Activated T-cell treated with anti-CD3 and anti-CD28 coated beads, Interleukin-2, amount 50 U/mL, for 1 hour (primary cell): Measurements from ENCODE around the gene RNF34.

Source experiments
- DNase-seq: peaks from one replicate; pipeline ENCODE4 v3.0.0-alpha.2; 2020

RNF34 gene

GRCh38 chr12:121440768-121441167 lies 40.9 kb downstream of the RNF34 start:
- DNase-seq, result no peak

GRCh38 chr12:121441555-121441954 lies 41.6 kb downstream of the RNF34 start:
- DNase-seq, result no peak

DNA sequence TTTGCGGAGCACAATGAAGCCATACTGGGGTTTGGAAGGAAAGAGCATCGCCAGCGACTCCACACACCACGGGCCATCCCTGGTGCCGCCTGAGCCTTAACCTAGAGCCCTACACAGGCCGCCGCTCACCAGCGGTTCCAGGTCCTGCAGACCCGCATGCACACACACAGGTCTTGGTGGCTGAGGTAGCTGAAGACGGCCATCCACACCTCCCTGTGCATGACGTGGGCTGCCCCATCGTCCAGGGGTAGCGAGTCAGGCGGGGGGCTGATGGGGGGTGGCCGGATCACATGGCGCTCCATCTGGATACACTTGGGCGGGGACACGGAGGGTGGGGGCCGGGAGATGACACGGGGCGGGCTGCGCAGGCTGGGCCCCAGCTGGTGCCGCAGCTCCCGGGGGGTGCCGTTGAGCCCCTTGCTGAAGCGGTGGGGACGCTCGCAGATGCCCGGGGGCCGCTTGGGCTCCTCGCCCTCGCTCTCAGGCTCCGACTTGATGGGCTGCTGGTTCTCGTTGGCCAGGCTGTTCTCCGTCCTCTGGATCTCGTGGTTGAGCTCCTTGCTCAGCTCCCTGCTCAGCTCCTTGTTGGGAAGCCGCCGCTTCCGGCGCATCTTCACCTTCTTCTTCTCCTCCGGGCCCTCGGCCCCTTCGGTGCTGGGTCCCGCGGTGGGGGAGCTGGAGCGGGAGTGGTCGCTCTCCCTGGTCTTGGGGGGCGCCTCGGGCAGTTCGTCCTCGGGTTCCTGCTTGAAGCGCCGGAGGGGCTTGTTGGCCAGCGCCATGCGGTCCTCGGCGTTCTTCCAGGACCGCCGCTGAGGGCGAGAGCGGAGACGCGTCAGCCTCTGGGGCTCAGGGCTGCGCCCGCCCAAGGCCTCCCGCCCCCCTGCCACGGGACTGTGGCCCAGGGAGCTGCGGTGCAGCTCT lies 42.4 kb downstream of the RNF34 start:
- no peak for DNase-seq

GRCh38 chr12:121443193-121443870 lies 43.4 kb downstream of the RNF34 start:
- DNase-seq, result peak; percentile 78

GRCh38 chr12:121443911-121444841 lies 44.3 kb downstream of the RNF34 start:
- no peak for DNase-seq

DNA sequence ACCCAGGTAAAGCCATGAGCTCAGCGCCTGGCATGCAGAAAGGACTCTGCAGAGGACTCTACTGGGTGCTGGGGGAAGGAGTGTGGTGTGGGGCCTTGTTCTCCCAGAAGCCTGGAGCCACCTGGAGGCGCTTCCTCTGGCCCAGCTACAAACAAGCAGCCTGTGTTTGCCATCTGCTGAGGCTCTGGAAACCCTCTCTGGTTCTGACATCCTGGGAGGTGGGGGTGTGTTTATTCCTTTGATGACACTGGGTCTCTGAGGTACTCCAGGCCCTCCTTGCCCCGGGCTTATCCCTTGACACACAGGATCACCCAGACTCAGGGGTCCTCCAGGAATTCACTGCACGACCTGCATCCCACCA lies 44.9 kb downstream of the RNF34 start:
- DNase-seq, result no peak

GRCh38 chr12:121446750-121447149 lies 46.8 kb downstream of the RNF34 start:
- no peak for DNase-seq

GRCh38 chr12:121448771-121449315 lies 48.9 kb downstream of the RNF34 start:
- DNase-seq, result no peak

DNA sequence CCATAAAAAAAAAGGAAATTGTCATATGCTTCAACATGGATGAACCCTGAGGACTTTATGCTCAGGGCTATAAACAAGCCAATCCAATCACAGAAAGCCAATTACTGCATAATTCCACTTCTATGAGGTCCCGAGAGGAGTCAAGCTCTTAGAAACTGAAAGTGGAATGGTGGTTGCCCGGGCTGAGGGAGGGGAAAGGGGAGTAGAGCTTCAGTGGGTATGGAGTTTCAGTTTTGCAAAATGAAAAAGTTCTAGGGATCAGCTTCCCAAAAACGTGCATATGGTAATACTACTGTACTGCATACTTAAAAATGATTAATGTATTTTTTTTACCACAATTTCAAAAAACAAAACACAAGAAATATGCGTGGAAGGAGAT lies 52.0 kb downstream of the RNF34 start:
- no peak for DNase-seq

- no peak for DNase-seq
Measured at GRCh38 chr12:121452340-121452984, 52.5 kb downstream of the RNF34 start.

DNA sequence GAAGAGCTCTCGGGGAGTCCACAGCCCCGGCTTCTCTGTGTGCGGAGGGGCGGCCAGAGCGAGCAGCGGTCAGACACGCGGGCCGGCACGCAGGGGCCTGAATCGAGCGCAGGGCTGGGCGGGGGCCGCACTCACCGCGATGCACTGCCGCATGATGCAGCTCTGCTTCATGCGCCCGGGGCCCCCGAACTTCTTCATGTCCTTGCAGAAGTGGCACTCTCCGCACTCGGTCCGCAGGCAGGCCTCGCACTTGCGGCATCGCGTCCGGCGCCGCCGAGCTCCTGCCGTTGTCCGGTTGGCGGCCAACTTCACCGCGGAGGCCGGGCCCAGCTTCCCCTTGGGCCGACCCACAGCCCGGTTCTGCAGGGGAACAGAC lies 53.1 kb downstream of the RNF34 start:
- no peak for DNase-seq

DNA sequence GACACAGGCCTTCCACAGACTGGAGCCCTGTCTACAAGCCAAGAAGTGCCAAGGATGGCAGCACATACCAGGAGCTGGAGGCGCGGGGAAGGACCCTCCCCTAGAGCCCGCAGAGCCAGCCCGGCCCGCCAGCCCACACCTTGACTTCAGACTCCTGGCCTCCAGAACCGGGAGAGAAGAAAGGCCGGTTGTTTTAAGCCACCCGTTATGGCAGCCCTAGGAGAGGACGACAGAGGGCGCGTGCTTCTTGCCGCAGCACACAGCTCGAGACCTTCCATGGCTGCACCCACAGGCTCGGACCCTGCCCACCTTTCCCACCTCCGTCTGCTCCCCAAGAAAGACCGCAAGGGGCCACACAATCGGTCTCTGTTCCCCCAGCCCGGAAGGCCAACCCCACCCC lies 53.7 kb downstream of the RNF34 start:
- DNase-seq, result no peak

DNA sequence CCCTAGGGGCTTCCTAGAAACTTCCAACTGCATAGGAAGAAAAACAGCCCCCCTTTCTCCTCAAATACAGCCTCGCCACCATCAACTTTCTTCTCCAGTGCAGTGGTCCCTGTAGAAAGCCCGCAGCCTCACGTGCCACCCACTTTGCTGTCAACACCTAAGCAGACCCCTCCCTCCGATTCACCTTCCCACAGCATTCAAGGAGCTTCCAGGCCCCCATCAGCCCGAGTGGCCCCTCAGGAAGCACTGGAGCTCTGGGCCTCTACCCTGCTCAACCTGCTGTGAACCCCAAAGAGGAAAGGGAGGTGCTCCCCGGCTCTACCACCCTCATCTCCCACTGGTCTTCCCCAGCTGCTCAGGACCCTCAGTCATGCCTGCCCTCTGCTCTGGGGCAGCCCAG lies 55.0 kb downstream of the RNF34 start:
- DNase-seq, result no peak

DNA sequence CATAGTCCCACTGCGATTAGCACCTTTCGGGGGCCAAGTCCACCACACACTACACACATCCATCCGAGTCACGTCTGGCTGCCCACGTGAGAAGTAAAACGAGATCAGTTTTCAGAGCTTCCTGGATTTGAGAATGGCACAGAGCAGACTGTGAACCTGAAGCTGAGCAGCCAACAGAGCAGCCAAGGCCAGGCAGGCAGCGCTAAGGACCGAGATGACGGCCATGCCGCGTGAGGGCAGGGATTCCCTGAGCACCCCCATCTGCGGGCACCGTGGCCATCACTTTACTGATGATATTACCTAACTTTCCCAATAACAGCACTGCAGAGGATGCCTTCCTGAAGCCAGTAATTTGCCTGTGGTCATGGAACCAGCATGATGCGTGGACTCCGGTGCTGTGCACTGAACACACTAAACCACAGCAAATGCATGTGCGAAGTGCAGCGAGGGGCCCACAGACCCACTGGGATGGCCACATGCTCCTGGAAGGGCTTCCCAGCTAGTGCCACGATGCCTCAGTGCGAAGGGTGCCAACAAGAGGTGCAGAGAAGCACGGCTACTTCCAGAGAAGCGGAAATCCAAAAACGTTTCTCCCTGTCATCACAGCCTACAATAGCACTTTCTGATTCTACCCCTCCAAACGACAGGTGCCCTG lies 56.0 kb downstream of the RNF34 start:
- no peak for DNase-seq

DNA sequence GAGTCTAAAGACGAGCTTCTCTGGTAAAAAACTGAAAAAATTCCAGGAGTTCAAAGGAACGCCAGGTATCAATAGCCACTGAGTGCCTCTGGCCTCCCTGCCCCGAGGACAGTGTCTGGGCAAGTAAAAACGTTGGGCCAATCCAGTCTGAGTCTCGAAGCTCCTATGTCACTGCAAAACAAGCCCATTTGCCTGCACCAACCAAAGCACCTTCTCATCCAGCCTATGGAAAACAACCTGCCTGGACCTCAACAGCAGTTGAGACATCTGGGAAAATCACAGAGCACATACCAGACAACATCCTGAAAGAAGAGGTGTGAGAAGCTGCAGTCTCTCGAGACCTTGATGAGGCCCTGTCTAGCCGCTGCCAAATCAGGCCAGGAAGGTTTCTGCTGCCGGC lies 56.6 kb downstream of the RNF34 start:
- DNase-seq, result no peak

DNA sequence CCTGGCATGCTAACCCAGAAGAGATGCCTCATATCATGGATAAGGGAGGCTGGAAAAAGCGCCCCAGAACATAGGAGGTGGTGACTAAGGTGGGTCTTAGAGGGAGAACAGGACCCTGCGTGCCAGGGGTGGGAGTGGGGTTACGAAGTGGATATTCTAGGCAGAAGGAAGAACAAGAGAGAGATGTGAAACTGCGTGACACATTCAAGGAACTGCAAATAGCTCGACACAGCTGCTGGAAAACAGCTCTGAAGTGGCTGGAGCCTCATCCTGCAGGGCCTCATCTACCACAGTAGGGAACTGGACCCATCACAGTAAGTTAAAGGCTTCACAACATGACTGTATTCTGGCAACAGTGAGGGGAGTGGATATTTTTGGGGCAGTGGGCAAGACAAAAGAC lies 61.1 kb downstream of the RNF34 start:
- no peak for DNase-seq

- DNase-seq, result no peak
Measured at GRCh38 chr12:121464331-121464730, 64.4 kb downstream of the RNF34 start.

- peak; percentile 61 for DNase-seq
Measured at GRCh38 chr12:121465921-121466793, 66.2 kb downstream of the RNF34 start.

DNA sequence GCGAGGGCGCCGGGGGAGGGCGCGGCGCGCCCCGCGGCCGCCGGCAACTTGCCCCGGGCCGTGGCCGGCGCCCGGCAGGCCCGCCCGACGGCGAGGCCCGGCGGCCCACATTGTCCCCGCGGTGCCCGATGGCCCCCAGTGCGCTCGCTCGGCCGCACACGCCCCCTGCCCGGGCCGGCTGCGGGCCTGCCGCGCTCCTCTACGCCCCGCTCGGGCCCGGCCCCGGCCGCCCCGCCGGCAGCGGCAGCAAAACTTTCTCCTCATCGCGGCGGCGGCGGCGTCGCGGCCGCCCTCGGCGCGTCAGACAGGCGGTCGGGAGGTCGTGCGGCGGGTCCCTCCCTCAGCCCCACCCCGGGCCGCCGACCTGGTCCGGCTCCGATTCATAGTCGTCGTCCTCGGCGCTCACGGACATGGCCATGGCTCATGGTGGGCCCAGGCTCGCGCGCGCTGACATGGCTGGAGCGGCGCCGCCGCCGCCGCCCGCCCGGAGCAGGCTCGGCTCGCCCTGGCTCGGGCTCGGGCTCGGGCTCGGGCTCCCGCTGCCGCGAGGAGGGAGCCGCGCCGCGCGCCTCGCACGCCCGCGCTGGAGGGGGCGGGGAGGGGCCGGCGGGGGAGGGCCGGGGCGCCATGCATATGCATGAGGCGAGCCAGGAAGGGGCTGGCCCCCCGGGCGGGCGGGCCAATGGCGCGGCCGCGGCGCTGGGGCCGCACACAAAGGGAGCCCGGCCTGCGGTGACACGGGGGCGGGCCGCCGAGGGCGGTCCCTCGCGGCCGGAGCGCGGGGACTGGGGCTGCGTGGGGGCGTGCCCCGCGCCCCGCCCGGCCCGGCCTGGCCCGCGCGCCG lies 67.1 kb downstream of the RNF34 start:
- DNase-seq, result peak; percentile 92
